WTC11 (cell line): Measurements from ENCODE around the gene MYO18A. TPM values are rescaled to one million over a fixed set of nuclear protein-coding genes. Genes with fewer than 3 reads are reported as not detected.
"Not testable (repeated sequence)": the region's sequence is repeated elsewhere in the genome, so short reads cannot be mapped to it uniquely, and the experiment has no call there.

Source experiments
- ATAC-seq: fragments of 200-7000 bp; cut with Tn5 transposase; 2 replicates; pipeline ENCODE4 v1.10.0; 2021; ENCODE audit warnings: mild to moderate bottlenecking, moderate library complexity
- CTCF ChIA-PET: fragments of 300-600 bp; sonication (Branson Sonifier 250); formaldehyde crosslinking; loops from one replicate; lab custom pipeline; 2021; ENCODE audit warnings: antibody characterized with exemption; lab: Charles Lee
- POLR2A ChIA-PET: fragments of 350-600 bp; sonication (Branson Sonifier 250); formaldehyde crosslinking; loops from one replicate; lab custom pipeline; 2021; ENCODE audit warnings: antibody characterized with exemption; lab: Charles Lee
- DNase-seq: peaks from one replicate; pipeline ENCODE4 v3.0.0; 2021; ENCODE audit warnings: low spot score
- H3K27ac Mint-ChIP-seq: 2 replicates; pipeline ENCODE4 v1.8.0; 2021; ENCODE audit warnings: mixed read lengths
- H3K27me3 Mint-ChIP-seq: 2 replicates; pipeline ENCODE4 v1.8.0; 2021; ENCODE audit warnings: low read depth, mild to moderate bottlenecking, moderate library complexity, mixed read lengths
- H3K36me3 Mint-ChIP-seq: 2 replicates; pipeline ENCODE4 v1.8.0; 2021; ENCODE audit warnings: mixed read lengths
- H3K4me1 Mint-ChIP-seq: 2 replicates; pipeline ENCODE4 v1.8.0; 2022; ENCODE audit warnings: mixed read lengths
- H3K4me3 Mint-ChIP-seq: 2 replicates; pipeline ENCODE4 v1.8.0; 2021; ENCODE audit warnings: mild to moderate bottlenecking, moderate library complexity, mixed read lengths
- H3K9me3 Mint-ChIP-seq: 2 replicates; pipeline ENCODE4 v1.8.0; 2021; ENCODE audit warnings: mixed read lengths
- E2F5 ChIP-seq: sonication (generic); formaldehyde crosslinking; IDR thresholded peaks from 2 replicates; pipeline ENCODE4 v1.8.1; 2022; ENCODE audit warnings: mild to moderate bottlenecking, moderate library complexity, missing genetic modification reagents
- HMGA2 ChIP-seq: fragments of 250-450 bp; sonication (Bioruptor Pico); IDR thresholded peaks from 2 replicates; pipeline ENCODE4 v1.4.0; 2021; ENCODE audit warnings: mild to moderate bottlenecking, moderate library complexity
- NFATC4 ChIP-seq: fragments of 250-450 bp; sonication (Bioruptor Pico); IDR thresholded peaks from 2 replicates; pipeline ENCODE4 v1.9.0; 2021; ENCODE audit warnings: mild to moderate bottlenecking
- RELA ChIP-seq: sonication (generic); formaldehyde crosslinking; IDR thresholded peaks from 2 replicates; pipeline ENCODE4 v1.8.1; 2022; ENCODE audit warnings: missing genetic modification reagents, mild to moderate bottlenecking, borderline replicate concordance
- TCF7 ChIP-seq: sonication (generic); formaldehyde crosslinking; IDR thresholded peaks from 2 replicates; pipeline ENCODE4 v1.8.0; 2022; ENCODE audit warnings: mild to moderate bottlenecking, low read depth, missing genetic modification reagents, moderate library complexity
- ZNF425 ChIP-seq: fragments of 250-450 bp; sonication (Bioruptor Pico); conservative IDR thresholded peaks from 2 replicates; pipeline ENCODE4 v1.9.0; 2021; ENCODE audit warnings: mild to moderate bottlenecking
- total RNA-seq: library from RNA; stranded (reverse); gene quantifications from 3 replicates; pipeline ENCODE4 v1.2.3, GENCODE V29; 2021
- TF ChIP-seq, protein P1 (sequence below): sonication (generic); formaldehyde crosslinking; IDR thresholded peaks from 2 replicates; pipeline ENCODE4 v1.8.0; 2022; ENCODE audit warnings: missing genetic modification reagents

MYO18A gene
- total RNA-seq, 1 experiment from 2014 or later = 54.9 TPM

DNA sequence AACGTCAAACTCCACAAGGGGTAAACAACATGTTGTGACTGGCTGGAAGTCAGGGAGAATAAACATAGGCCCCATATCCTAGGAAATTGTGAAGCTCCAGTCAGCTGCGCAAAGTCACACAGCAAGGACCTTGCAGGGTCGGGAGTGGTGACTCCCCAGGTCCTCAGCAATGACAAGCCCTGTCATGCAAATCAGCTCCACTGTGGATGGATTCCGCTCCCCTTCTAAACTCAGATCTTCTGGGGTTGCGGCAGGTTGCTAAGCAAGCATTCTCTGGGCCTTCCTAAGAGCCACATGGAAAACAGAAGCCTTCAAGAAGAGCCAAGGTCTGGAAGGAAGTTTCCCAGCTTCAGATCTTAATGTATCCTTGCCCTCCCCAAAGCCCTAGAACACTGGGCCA, 28.9 kb upstream of the MYO18A start (continued):
- no peak for TF ChIP-seq ZNF425 (CRISPR knock-in tag)
- TF ChIP-seq, all 79 proteins: peak for 0

DNA sequence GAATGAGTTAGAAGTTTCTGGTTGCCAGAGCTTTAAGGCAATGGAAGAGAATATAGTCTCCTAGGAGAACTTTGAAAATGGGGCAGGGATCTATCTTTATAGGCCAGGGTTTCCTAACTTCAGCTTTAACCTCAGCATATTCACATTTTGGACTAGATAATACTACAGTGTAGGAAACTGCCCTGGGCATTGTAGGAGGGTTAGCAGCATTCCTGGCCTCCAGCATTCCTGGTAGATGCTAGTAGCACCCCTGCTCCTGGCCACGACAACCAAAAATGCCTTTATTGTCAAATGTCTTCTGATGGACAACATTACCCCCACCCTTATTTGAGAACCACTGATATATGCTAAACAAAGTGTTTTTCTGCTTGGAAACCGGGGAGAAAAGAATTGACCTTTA, 27.8 kb upstream of the MYO18A start:
- POLR2A ChIA-PET = no interaction called here
- H3K4me1 Mint-ChIP-seq = peaks cover 21% of the 10 kb centered on the region
- DNase-seq (no peak), ATAC-seq (no peak)
- H3K36me3 Mint-ChIP-seq = no peaks in the 10 kb centered on the region
- H3K4me3 Mint-ChIP-seq = no peak overlapping the region
- H3K27ac Mint-ChIP-seq = no peak overlapping the region
- no peaks in the 10 kb centered on the region for H3K9me3 Mint-ChIP-seq
- CTCF ChIA-PET = interaction anchor here (0.8 to 4.8 kb wide), 10 partner anchors 9 to 91 kb away, joined by 3 to 38 read pairs (median 7); partner anchors contain the start of gene MYO18A
- H3K27me3 Mint-ChIP-seq = no peaks in the 10 kb centered on the region
- TF ChIP-seq RELA (no peak), NFATC4 (CRISPR knock-in tag) (no peak), TCF7 (CRISPR knock-in tag) (no peak), HMGA2 (no peak)
- TF ChIP-seq, all 79 proteins: peak for 0

DNA sequence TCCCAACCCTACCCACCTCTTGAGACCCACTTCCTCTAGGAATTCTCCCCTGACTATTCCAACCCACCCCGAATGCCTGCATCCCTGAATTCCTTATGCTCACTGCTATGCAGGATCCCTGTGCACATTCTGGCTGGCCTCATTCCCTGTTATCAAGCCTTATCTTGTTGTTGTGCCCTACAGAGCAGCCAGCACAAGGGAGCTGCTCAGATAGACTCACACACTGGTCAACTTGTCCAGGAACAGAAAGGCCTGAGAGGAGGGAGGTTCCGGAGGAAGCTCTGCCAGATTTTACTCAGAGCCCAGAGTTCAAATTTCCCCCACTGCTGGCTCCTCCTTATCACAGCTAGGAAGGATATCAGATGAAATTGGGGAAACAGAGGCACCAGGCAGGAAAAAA, 24.8 kb upstream of the MYO18A start:
- H3K4me3 Mint-ChIP-seq = no peak overlapping the region
- no peak for TF ChIP-seq E2F5
- TF ChIP-seq, protein P1, sequence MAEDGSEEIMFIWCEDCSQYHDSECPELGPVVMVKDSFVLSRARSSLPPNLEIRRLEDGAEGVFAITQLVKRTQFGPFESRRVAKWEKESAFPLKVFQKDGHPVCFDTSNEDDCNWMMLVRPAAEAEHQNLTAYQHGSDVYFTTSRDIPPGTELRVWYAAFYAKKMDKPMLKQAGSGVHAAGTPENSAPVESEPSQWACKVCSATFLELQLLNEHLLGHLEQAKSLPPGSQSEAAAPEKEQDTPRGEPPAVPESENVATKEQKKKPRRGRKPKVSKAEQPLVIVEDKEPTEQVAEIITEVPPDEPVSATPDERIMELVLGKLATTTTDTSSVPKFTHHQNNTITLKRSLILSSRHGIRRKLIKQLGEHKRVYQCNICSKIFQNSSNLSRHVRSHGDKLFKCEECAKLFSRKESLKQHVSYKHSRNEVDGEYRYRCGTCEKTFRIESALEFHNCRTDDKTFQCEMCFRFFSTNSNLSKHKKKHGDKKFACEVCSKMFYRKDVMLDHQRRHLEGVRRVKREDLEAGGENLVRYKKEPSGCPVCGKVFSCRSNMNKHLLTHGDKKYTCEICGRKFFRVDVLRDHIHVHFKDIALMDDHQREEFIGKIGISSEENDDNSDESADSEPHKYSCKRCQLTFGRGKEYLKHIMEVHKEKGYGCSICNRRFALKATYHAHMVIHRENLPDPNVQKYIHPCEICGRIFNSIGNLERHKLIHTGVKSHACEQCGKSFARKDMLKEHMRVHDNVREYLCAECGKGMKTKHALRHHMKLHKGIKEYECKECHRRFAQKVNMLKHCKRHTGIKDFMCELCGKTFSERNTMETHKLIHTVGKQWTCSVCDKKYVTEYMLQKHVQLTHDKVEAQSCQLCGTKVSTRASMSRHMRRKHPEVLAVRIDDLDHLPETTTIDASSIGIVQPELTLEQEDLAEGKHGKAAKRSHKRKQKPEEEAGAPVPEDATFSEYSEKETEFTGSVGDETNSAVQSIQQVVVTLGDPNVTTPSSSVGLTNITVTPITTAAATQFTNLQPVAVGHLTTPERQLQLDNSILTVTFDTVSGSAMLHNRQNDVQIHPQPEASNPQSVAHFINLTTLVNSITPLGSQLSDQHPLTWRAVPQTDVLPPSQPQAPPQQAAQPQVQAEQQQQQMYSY (CRISPR knock-in tag) = peak; percentile 37; the same call in 1 of the 2 replicates
- no peak for DNase-seq
- H3K9me3 Mint-ChIP-seq = no peaks in the 10 kb centered on the region
- peaks cover 21% of the 10 kb centered on the region for H3K4me1 Mint-ChIP-seq
- CTCF ChIA-PET = interaction anchor here (1.1 to 2.6 kb wide), 5 partner anchors 14 to 81 kb away, joined by 4 to 12 read pairs (median 6); partner anchors contain the start of gene MYO18A
- POLR2A ChIA-PET = interaction anchor here (1.2 kb wide), 1 partner anchor 28 kb away, joined by 3 read pairs; no protein-coding TSS in a partner anchor
- no peaks in the 10 kb centered on the region for H3K36me3 Mint-ChIP-seq
- H3K27ac Mint-ChIP-seq = no peak overlapping the region
- no peak for ATAC-seq
- no peaks in the 10 kb centered on the region for H3K27me3 Mint-ChIP-seq

DNA sequence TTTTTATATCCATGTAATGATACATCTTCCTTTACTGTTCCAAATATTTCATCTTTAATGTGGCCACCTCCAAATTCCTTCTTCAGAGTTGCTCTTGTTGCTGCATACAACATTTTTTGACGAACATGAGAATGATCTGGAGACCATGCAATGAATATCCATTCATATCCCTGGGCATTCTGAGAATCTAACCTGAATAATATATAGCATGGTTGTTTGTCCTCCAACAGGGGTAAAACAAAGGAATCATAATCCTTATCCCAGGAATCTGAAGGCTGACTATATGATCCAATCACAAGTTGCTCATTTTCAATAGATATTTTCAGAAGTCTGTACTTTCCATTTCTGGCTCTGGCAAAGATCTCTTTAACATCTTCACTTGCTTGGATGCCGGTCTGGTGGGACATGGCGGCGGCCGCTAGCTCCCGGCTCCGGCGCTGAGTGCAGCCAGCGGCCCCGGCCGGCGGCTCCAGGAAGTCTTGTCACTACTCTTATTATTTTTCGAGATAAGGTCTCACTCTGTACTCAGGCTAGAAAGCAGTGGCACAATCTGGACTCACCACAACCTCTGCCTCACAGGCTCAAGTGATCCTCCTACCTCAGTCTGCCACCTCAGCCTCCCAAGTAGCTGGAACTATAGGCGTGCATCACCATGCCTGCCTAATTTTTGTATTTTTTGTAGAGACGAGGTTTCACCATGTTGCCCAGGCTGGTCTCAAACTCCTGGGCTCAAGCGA, 24.0 kb upstream of the MYO18A start:
- not testable (repeated sequence) for H3K27me3 Mint-ChIP-seq, DNase-seq, H3K27ac Mint-ChIP-seq, H3K9me3 Mint-ChIP-seq, H3K36me3 Mint-ChIP-seq, H3K4me3 Mint-ChIP-seq
- ChIA-PET CTCF (interaction anchor here (0.5 to 2.6 kb wide), 6 partner anchors 15 to 686 kb away, joined by 3 to 12 read pairs (median 4); partner anchors contain the start of gene MYO18A), POLR2A (interaction anchor here (0.6 to 1.2 kb wide), 2 partner anchors 27 to 68 kb away, joined by 3 to 5 read pairs; no protein-coding TSS in a partner anchor)
- peaks cover 21% of the 10 kb centered on the region for H3K4me1 Mint-ChIP-seq
- ATAC-seq = peak; percentile 38; the same call in 1 of the 2 replicates
